Ecto neural progenitor cell (in vitro differentiated cells): ENCODE measurements around the gene KCNAB2.

Source experiments
- DNase-seq: peaks from one replicate; pipeline ENCODE4 v3.0.0-alpha.2; 2018; ENCODE audit warnings: low spot score

Gene KCNAB2

DNA sequence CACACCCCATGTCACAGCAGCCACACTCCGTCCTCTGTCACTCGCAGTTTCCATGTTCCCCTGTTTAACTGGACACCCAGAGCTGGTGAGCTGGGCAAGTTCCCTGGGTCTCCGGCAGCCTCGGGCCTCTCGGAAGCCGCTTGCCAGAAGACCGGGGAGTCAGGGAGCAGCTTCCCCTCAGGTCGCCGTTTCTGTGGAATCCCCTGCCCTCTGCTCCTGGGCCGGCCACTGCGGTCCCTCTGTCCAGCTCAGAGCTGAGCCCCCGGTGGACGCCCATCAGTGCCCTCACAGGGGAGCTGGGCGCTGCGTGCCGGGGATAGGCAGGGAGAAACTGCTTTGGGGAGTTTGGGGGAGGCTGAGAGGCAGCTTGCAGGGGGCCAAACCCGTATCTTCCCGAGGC lies 37.7 kb downstream of the KCNAB2 start:
- DNase-seq, result no peak

DNA sequence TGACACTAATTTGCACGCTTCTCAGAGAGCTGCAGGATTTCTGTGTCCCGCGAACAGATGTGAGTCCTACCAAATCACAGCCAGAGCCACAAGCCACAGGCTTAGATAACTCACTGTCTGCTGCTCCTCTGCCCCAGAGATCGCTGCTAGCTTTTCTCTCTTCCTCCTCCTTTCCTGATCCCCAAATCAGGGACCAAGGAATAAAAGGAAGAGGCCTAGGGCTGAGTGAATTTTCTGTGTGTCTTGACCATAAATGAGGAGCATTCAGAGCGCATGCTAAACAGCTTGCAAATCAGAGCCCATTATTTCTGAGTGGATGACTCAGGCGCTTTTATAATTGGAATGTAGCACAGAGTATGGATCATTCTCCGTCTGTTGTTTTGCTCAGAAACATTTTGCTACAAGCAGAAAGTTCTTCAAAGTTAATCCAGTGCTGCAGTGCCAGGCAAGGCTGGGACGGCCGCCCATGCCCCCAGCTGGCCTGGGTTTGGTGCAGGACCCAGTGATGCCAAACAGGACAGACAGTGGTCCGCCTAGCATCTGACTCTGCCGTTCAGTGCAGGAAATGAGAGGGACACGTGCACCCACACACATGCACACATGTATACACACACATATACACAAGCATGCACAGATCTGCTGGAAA lies 38.2 kb downstream of the KCNAB2 start:
- no peak for DNase-seq

DNA sequence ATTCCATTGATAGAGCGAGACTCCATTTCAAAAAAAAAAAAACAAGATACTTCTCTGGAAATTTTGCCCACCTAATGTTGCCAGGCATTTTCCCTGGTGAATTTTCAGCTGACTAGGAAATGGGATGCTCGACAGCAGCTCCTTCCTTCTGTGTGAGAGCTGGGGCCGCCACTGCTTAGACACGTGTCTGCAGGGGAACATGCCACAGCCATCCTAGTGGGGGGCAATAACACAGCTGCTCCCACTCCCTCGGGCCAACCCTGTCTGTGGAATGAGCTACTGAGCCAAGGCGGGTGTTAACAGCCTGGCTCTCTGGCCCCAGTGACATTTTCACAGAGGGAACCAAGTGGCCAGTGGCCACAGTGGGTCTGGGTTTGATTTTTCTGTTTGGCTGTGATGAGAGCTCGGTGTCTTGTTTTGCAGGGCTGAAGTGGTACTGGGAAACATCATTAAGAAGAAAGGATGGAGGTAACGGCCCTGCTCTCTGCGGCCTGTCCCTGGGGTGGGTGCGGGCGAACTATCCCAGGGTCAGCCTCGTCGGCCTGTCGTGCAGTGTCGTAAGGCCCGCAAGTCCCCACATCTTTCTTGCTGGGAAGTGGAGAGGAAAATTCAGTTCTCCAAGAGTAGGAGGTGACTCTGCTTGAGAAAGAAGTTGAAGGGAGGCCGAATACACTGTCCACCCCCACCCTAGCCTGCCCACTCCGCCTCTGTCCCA lies 39.2 kb downstream of the KCNAB2 start:
- DNase-seq, result no peak

DNA sequence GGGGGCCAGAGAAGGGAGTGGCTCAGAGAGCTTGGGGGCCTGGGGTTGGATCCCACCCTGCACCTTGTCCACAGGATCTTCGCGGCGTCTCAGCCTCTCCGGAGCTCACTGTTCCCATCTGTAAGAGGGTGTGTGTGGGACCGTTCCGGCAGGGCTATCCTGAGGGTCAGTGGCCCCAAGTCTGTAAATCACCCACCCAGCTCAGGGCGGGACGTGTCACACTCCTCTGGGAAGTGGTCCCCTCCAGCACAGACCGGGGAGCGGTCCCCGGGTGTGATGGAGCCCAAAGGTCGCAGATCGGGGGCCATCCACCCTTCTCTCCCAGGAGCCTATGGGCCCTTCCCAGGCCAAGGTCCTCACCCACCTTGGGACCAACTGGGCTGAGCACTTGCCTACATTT lies 40.0 kb downstream of the KCNAB2 start:
- no peak for DNase-seq

GRCh38 chr1:6086358-6086757 lies 40.7 kb downstream of the KCNAB2 start:
- no peak for DNase-seq

- no peak for DNase-seq
Observed at GRCh38 chr1:6086762-6087376, 41.2 kb downstream of the KCNAB2 start.

DNA sequence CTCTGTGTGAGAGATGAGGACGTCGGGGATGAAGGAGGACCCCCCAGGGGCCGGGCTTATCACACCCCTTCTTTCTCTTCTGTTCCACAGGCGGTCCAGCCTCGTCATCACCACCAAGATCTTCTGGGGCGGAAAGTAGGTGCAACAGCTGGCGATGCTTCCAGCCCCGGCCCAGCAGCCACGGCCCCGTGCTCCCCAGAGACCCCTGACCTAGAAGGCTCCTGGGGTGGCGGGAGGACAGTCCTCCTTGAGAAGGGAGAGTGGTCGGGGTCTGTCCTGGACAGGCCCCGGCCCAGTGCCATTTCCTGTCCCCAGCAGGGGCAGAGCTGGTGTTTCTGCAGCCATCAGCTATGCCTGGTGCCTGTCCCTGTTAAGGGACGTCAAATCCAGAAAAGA lies 41.7 kb downstream of the KCNAB2 start:
- no peak for DNase-seq

GRCh38 chr1:6087958-6088357 lies 42.3 kb downstream of the KCNAB2 start:
- DNase-seq, result no peak

GRCh38 chr1:6088956-6089355 lies 43.3 kb downstream of the KCNAB2 start:
- no peak for DNase-seq

DNA sequence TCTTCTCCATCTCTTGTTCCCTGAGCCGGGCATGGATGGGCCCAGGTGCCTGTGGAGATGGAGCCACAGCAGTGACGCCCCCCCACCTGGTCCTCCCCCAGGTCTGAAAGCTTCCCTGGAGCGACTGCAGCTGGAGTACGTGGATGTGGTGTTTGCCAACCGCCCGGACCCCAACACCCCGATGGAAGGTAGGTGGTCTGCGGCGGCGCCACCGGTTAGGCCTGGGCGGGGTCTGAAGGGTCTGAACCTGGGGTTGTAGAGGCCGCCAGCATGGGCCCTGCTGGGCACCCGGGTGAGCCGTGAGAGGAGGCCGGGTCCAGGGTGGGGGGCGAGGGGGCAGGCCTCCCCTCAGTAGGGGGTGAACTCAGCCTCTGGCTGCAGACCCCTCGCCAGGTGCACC lies 44.6 kb downstream of the KCNAB2 start:
- no peak for DNase-seq

GRCh38 chr1:6090996-6091822 lies 45.5 kb downstream of the KCNAB2 start:
- no peak for DNase-seq

DNA sequence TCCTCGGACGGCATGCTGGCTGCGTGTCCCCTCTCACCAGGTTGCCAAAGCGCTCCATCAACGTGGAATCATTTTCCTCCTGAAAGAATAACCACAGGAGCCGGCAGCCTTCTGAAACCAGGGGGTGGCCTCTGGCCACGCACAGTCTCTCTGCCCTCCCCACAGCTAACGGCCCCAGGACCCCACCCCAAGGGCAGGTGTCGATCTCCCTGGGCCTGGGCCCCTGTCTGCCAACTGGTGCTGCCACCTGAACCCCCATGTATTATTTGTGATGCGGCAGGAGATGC lies 46.1 kb downstream of the KCNAB2 start:
- no peak for DNase-seq

DNA sequence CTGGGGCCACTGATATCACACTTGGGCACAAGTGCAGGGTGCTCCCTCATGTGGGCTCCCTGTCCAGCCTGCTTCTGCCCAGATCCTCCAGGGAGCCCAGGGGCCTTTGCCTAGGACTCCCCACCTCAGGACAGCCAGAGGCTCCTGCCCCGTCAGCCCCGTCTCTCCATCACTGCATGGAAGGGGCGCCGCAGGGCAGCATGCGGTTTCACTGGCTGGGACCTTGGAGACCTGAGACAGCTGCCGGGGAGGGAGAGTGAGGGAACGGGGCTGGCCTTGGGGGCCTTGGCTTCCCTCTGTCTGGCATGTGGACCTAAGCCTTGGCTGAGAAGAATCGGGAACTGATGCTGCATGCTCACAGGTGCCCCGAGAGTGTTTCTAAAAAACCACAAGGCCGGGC lies 46.5 kb downstream of the KCNAB2 start:
- no peak for DNase-seq

DNA sequence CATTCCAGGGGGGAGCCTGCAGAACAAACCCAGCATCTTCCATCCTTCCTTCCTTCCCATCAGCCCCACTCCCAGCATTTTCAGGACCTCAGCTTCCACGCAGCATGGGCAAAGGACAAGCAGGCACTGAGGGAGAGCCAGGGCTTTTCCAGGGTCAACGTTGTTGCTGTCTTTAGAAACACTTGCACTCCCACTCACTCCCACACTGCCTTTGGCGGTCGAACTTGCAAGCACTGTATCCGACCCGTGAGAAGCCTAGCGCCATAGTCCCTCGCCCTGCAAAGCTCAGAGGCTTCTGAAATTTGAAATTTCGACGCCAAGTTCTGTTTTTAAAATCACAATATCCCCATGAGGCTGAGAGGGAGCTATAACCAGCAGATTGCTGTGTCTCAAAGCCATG lies 47.4 kb downstream of the KCNAB2 start:
- DNase-seq, result no peak

DNA sequence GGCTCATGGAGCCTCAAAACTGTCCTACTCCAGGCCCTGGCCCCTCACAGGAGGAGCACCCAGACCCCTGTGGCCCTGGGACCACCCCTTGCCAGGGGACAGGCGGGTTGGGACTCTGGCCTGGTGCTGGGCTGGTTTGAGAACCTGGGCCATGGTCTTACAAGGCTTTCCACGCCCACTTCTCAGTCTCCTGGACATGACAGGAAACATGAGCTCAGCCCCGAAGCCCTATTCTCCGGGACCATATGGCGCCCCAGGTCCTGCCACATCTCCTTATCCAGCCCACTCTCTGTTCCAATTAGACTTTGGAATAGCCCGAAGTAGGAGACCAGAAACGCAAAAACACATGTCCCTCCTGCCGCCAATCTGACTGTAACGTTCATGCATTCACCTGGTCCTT lies 47.9 kb downstream of the KCNAB2 start:
- no peak for DNase-seq

- DNase-seq, result no peak
Observed at GRCh38 chr1:6094246-6094645, 48.6 kb downstream of the KCNAB2 start.

- DNase-seq, result no peak
Observed at GRCh38 chr1:6094801-6095505, 49.3 kb downstream of the KCNAB2 start.

- DNase-seq, result no peak
Observed at GRCh38 chr1:6095511-6096242, 50.0 kb downstream of the KCNAB2 start.

GRCh38 chr1:6096243-6097116 lies 50.8 kb downstream of the KCNAB2 start:
- DNase-seq, result no peak

DNA sequence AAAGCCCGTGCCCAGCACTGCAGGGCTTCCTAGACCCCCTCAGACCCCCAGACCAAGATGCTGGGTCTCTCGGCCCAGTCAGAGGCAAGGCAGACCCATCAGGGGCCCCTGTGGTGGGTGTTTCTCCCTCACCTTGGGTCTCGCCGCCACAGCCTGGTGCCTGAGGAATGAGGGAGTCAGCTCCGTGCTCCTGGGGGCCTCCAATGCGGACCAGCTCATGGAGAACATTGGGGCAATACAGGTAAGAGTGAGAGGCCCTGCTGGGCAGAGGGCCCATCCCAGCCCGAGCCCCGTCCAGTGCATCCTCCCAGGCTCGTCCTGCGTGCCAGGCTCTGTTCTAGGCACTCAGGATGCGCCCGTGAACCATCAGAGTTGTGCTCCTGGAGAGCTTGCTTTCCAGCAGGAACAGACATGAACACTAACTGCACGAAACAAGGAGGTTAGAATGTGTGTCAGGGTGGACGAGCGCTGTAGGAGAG lies 51.5 kb downstream of the KCNAB2 start:
- DNase-seq, result no peak
